ENCODE measurements around the gene ADIPOR2.
"Not testable (repeated sequence)": the region's sequence is repeated elsewhere in the genome, so short reads cannot be mapped to it uniquely, and the experiment has no call there.

ADIPOR2 gene

DNA sequence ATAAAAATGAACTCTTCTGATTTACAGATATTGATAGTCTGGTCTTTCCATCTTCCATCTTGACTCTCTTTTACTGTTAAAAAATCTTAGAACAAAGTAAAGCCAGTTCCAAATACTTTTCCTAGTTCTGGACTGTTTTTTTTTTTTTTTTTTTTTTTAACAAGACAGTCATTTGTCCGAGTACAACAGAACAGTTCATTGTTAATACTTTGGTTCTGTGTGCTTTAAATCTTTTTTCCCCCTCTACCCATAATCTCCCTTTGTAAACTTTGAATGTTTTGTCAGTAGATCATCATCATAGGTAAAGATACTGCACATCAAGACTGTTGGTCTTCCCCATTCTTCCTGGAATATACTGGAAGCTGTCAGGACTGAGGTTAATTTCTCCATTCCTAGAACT is 38.0 kb downstream of the ADIPOR2 start:
- TF ChIP-seq, protein P1, sequence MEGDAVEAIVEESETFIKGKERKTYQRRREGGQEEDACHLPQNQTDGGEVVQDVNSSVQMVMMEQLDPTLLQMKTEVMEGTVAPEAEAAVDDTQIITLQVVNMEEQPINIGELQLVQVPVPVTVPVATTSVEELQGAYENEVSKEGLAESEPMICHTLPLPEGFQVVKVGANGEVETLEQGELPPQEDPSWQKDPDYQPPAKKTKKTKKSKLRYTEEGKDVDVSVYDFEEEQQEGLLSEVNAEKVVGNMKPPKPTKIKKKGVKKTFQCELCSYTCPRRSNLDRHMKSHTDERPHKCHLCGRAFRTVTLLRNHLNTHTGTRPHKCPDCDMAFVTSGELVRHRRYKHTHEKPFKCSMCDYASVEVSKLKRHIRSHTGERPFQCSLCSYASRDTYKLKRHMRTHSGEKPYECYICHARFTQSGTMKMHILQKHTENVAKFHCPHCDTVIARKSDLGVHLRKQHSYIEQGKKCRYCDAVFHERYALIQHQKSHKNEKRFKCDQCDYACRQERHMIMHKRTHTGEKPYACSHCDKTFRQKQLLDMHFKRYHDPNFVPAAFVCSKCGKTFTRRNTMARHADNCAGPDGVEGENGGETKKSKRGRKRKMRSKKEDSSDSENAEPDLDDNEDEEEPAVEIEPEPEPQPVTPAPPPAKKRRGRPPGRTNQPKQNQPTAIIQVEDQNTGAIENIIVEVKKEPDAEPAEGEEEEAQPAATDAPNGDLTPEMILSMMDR (IDR thresholded peaks at IDR 0.05; ENCODE audit: insufficient read depth, low read depth, low read length, missing control alignments) = no peak
- DNase-seq (ENCODE audit: low read depth) = no peak
- H3K4me3 ChIP-seq (ENCODE audit: low read depth, low read length) = no peak overlapping the region

DNA sequence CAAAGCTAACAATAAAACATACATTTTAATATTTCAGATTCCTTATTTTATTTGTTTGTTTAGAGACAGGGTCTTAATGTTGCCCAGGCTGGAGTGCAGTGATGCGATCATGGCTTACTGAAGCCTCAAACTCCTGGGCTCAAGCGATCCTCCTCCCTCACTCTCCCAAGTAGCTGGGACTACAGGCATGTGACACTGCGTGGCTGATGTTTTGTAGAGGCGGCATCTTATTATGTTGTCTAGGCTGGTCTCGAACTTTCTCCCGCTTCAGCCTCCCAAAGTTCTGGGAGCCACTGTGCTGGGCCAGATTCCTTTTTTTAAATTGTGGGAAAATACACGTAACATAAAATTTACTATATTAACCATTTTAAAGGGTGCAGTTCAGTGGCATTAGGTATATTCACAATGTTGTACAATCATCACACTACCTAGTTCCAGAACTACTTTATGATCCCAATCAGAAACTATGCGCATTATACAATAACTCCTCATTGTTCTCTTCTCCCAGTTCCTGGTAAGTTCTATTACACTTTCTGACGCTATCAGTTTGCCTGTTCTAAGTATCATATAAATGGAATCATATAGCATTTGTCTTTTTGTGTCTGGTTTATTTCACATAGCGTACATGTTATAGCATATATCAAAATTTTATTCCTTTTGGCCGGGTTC is 40.3 kb downstream of the ADIPOR2 start:
- DNase-seq (ENCODE audit: low read depth) = no peak
- TF ChIP-seq, protein P1 (IDR thresholded peaks at IDR 0.05; ENCODE audit: insufficient read depth, low read depth, low read length, missing control alignments) = no peak
- no peak overlapping the region for H3K4me3 ChIP-seq (ENCODE audit: low read depth, low read length)

DNA sequence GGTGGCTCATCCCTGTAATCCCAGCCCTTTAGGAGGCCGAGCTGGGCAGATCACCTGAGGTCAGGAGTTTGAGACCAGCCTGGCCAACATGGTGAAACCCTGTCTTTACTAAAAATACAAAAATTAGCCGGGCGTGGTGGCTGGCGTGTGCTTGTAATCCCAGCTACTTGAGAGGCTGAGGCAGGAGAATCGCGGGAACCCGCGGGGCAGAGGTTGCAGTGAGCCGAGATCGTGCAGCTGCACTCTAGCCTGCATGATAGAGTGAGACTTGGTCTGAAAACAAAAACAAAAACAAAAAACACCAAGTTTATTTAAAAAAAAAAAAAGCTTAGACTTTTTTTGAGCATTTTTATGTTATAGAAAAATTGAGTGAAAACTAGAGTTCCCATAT is 40.8 kb downstream of the ADIPOR2 start:
- not testable (repeated sequence) for H3K4me3 ChIP-seq (ENCODE audit: low read depth, low read length); DNase-seq (ENCODE audit: low read depth)

DNA sequence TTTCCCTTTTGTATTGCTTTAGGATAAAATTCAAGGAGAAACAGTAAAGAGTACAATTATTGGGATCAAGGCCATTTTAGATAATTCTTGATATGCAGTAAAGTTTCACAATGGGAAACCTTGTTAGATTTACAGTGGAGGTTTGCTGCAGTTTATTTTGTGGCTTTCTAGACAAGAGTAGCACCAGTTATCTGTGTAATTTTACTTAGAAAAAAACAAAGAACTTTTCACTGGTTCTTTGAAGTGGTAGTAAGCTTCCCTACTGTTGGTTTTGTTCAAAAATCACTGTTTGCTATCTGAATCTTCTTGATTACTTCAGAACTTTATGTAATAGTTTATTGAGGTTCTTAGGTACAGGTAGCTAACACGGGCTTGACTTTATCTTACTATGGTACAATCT is 42.0 kb downstream of the ADIPOR2 start:
- no peak overlapping the region for H3K4me3 ChIP-seq (ENCODE audit: low read depth, low read length)
- TF ChIP-seq, protein P1 (IDR thresholded peaks at IDR 0.05; ENCODE audit: insufficient read depth, low read depth, low read length, missing control alignments) = no peak
- no peak for DNase-seq (ENCODE audit: low read depth)

DNA sequence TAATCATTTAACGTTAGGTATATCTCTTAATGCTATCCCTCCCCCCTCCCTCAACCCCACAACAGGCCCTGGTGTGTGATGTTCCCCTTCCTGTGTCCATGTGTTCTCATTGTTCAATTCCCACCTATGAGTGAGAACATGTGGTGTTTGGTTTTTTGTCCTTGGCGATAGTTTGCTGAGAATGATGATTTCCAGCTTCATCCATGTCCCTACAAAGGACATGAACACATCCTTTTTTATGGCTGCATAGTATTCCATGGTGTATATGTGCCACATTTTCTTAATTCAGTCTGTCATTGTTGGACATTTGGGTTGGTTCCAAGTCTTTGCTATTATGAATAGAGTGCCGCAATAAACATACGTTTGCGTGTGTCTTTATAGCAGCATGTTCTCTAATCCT is 42.8 kb downstream of the ADIPOR2 start:
- DNase-seq (ENCODE audit: low read depth); H3K4me3 ChIP-seq (ENCODE audit: low read depth, low read length): not testable (repeated sequence)

DNA sequence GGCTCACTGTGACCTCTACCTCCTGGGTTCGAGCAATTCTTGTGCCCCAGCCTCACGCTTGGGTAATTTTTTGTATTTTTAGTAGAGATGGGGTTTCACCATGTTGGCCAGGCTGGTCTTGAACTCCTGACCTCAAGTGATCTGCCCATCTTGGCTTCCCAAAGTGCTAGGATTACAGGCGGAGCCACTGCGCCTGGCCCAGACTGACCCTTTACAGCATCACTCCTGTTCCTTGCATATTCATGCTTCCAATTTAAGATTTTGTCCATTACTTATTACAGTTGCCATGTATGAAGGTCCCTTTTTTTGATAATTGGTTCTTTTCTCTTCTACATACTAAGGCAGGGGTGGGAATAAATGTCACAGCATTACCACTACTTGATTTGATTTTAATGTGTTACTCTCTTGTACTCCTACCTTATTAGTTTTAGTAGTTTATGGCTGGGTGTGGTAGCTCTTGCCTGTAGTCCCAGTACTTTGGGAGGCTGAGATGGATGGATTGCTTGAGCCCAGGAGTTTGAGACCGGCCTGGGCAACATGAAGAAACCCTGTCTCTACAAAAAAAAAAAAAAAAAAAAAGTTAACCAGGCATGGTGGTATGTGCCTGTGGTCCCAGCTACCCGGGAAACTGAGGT is 46.9 kb downstream of the ADIPOR2 start:
- no peak for DNase-seq (ENCODE audit: low read depth)
- TF ChIP-seq, protein P1 (IDR thresholded peaks at IDR 0.05; ENCODE audit: insufficient read depth, low read depth, low read length, missing control alignments) = no peak
- H3K4me3 ChIP-seq (ENCODE audit: low read depth, low read length) = no peak overlapping the region

DNA sequence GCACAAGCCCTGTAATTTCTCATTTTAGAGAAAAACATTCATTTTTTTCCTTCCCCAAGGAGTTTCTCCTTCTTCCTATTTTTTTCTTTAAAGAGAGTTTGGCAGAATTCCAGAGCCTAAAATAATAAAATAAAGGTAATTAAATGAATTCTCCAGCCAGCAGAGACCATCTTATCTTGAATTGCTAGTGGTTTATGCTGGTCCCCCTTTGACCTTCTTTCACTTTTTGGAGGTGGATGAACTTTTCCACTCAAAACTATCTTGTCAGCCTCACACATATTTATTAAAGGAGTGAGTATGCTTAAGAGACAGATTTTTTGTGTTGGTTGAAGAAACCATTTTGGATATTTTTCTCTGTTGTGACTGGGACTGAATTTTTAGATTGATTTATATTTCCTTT is 47.6 kb downstream of the ADIPOR2 start:
- TF ChIP-seq, protein P1 (IDR thresholded peaks at IDR 0.05; ENCODE audit: insufficient read depth, low read depth, low read length, missing control alignments) = no peak
- no peak overlapping the region for H3K4me3 ChIP-seq (ENCODE audit: low read depth, low read length)
- no peak for DNase-seq (ENCODE audit: low read depth)

DNA sequence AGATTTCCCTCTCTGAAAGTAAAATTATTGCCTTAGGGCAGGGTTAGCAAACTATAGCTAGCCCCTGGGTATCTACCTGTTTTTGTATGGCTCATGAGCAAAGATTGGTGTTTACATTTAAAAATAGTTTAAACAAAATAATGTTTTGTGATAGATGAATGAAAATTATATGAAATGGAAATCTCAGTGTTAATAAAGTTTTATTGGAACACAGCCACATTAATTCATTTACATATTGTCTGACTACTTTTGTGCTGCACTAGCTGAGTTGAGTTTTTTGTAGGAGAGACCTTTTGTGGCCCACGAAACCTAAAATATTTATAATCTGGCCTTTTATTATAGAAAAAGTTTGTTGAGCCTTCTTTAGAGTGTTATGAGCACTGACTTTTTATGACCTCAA is 48.5 kb downstream of the ADIPOR2 start:
- no peak for DNase-seq (ENCODE audit: low read depth)
- TF ChIP-seq, protein P1 (IDR thresholded peaks at IDR 0.05; ENCODE audit: insufficient read depth, low read depth, low read length, missing control alignments) = no peak
- H3K4me3 ChIP-seq (ENCODE audit: low read depth, low read length) = no peak overlapping the region
